Thyroid gland (tissue), 4 donors: Measurements from ENCODE around the gene UQCRC2. TPM values are rescaled to one million over a fixed set of nuclear protein-coding genes. Genes with fewer than 3 reads are reported as not detected.
A peak's percentile ranks its signal among the peaks of the same experiment; 100 is the strongest.
"Not testable (repeated sequence)": the region's sequence is repeated elsewhere in the genome, so short reads cannot be mapped to it uniquely, and the experiment has no call there.

Experiments used
- DNase-seq, 2 donors: peaks; one replicate each; pipeline ENCODE4 v3.0.0-alpha.2; 2019
- H3K27ac ChIP-seq, 3 donors: fragments of 200-600 bp; sonication (generic); 1 replicate in 2 of 3; 2 replicates in 1 of 3; pipeline ENCODE4 v1.5.1; 2016 to 2019; ENCODE audit warnings: mild to moderate bottlenecking in 1 of 3, moderate library complexity in 1 of 3
- H3K27me3 ChIP-seq: fragments of 200-600 bp; sonication (generic); one replicate; pipeline ENCODE4 v1.5.1; 2019
- H3K36me3 ChIP-seq, 2 donors: fragments of 200-600 bp; sonication (generic); one replicate each; pipeline ENCODE4 v1.5.1; 2016 to 2019
- H3K4me1 ChIP-seq, 2 donors: fragments of 200-600 bp; sonication (generic); one replicate each; pipeline ENCODE4 v1.5.1; 2017 to 2019
- H3K4me3 ChIP-seq, 3 donors: fragments of 200-600 bp; sonication (generic); replicated peaks in 1 of 3; 1 replicate in 2 of 3; 2 replicates in 1 of 3; pipeline ENCODE4 v1.5.1; 2016; ENCODE audit warnings: mild to moderate bottlenecking in 1 of 3
- H3K9me3 ChIP-seq: fragments of 200-600 bp; sonication (generic); one replicate; pipeline ENCODE4 v1.5.1; 2017
- POLR2A ChIP-seq, 2 donors: fragments of 450-650 bp; IDR thresholded peaks; one replicate each; pipeline ENCODE4 v1.6.1; 2017; ENCODE audit warnings: antibody characterized with exemption in 2 of 2, mild to moderate bottlenecking in 2 of 2, moderate library complexity in 1 of 2
- WGBS, 2 donors: methylation state at CpG; one replicate each; pipeline ENCODE4 v1.1.5; 2017; 5-methylcytosine and 5-hydroxymethylcytosine counted together
- intact Hi-C: fragments of 100-400 bp; cut with DNase I; formaldehyde crosslinking; loops from one replicate; pipeline ENCODE4 v1.15.1; 2023
- total RNA-seq, 4 donors: library from RNA; depleted of rRNA; stranded (reverse); fragments of >200 nt; gene quantifications; one replicate each; pipeline ENCODE4 v1.2.3, GENCODE V29; 2016
- TF ChIP-seq, protein P1 (sequence below), 6 experiments: fragments of 200-600 bp in 3 of 6; fragments of 450-650 bp in 3 of 6; sonication (generic) in 3 of 6; IDR thresholded peaks; one replicate each; pipeline ENCODE4 v1.5.1; 2016 to 2019; ENCODE audit warnings: antibody characterized with exemption in 6 of 6, mild to moderate bottlenecking in 2 of 6, inconsistent platforms in 1 of 6, moderate library complexity in 1 of 6

Gene UQCRC2
- 100 to 1,000 TPM; 168 to 333 (median 181) TPM for total RNA-seq

DNA sequence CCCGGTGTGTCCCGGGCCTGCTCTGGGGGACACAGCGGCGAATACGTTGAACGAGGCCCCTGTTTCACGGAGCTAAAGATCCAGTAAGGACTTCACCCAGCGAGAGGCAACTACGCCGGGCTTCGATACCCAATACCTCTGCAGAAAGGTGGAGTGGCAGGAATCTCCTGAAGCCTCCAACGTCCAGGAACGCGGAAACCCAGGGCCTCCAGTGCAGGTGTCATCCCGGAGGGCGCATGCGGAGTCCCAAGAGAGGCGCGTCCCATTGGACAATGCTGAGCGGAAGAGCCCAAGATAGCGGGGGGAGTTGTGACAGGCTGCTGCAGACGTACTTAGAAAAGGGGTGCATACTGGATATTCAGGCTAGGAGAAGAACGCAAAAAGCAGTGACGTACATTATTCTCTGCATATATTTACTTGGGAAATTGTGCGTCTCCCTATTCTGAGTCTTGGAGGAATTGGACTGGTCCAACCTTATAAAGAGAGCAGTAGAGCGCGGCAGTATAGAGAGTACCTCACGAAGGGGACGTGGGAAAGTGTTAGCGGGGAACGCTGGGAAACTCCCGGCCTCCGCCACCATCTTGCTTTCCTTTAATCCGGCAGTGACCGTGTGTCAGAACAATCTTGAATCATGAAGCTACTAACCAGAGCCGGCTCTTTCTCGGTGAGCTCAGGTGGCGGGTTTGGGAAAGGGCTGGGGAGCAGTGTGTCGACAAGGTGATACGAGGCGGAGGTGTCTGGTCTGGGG lies at the start of gene UQCRC2:
UQCRC2 (plus strand) TSS at position 569 of the 748 bp plus-strand sequence; CDS start at position 632, 63 bp downstream.
- H3K9me3 ChIP-seq = no peaks in the 10 kb centered on the region
- 0 to 1% methylated on average over 41 of the region's 41 CpGs for WGBS, 2 donors
- H3K36me3 ChIP-seq = peaks cover 5 to 10% of the 10 kb centered on the region in 2 donors
- peak within 1 kb of the TSS; percentile 80 to 99 (median 93) for H3K27ac ChIP-seq
- peak; percentile 92 to 93 for DNase-seq
- H3K4me1 ChIP-seq = peaks cover 19 to 29% of the 10 kb centered on the region in 2 donors
- peak within 1 kb of the TSS; percentile 71 to 76 (median 74) for H3K4me3 ChIP-seq
- TF ChIP-seq, protein P1, sequence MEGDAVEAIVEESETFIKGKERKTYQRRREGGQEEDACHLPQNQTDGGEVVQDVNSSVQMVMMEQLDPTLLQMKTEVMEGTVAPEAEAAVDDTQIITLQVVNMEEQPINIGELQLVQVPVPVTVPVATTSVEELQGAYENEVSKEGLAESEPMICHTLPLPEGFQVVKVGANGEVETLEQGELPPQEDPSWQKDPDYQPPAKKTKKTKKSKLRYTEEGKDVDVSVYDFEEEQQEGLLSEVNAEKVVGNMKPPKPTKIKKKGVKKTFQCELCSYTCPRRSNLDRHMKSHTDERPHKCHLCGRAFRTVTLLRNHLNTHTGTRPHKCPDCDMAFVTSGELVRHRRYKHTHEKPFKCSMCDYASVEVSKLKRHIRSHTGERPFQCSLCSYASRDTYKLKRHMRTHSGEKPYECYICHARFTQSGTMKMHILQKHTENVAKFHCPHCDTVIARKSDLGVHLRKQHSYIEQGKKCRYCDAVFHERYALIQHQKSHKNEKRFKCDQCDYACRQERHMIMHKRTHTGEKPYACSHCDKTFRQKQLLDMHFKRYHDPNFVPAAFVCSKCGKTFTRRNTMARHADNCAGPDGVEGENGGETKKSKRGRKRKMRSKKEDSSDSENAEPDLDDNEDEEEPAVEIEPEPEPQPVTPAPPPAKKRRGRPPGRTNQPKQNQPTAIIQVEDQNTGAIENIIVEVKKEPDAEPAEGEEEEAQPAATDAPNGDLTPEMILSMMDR (IDR thresholded peaks at IDR 0.05) = peak in 1 of 6 experiments; percentile 19
- peak in 1 of 2 donors; percentile 65 for TF ChIP-seq POLR2A (IDR thresholded peaks at IDR 0.05)
- no peaks in the 10 kb centered on the region for H3K27me3 ChIP-seq
- intact Hi-C loops = no loop called here

DNA sequence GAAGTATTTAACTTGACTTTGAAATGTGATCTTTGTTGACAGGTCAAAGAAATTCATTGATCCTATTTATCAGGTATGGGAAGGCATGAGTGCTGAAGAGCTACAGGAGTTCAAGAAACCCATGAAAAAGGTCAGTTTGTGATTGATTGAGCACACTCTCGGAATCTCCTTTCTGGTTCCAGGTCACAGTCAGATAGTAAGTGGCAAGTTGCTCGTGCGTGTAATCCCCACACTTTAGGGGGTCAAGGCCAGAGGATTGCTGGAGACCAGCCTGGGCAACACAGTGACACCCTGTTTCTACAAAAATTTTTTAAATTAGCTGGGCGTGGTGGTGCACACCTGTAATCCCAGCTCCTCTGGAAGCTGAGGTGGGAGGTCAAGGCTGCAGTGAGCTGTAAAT lies 20.5 kb upstream of the UQCRC2 start:
- WGBS, 2 donors = 85 to 100% methylated on average over 1 to 4 of the region's 4 CpGs

GRCh38 chr16:21933316-21933715 lies 19.8 kb upstream of the UQCRC2 start:
- H3K4me3 ChIP-seq, DNase-seq, H3K27me3 ChIP-seq, intact Hi-C loops, H3K36me3 ChIP-seq, H3K9me3 ChIP-seq, H3K4me1 ChIP-seq: not testable (repeated sequence)
- 80 to 88% methylated on average over 4 of the region's 4 CpGs for WGBS, 2 donors
- H3K27ac ChIP-seq = peak overlapping the region in 1 of 3 donors; percentile 38

More for the DNA sequence above, 20.5 kb upstream of the UQCRC2 start:
- intact Hi-C loops, DNase-seq, H3K27ac ChIP-seq, H3K36me3 ChIP-seq, H3K4me3 ChIP-seq, H3K27me3 ChIP-seq, H3K9me3 ChIP-seq, H3K4me1 ChIP-seq: not testable (repeated sequence)

DNA sequence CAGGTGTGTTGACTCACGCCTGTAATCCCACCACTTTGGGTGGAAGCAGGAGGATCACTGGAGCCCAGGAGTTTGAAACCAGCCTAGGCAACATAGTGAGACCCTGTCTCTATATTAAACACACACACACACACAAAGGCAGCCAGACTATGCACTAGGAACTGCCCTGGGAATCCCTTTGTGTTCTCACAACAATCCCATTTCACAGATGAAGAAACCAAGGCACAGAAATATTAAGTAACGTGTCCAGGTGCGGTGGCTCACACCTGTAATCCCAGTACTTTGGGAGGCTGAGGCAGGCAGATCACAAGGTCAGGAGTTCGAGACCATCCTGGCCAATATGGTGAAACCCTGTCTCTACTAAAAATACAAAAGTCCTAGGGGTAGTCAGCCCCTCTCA lies 19.4 kb upstream of the UQCRC2 start:
- H3K36me3 ChIP-seq, H3K27me3 ChIP-seq, H3K4me1 ChIP-seq, H3K9me3 ChIP-seq, H3K4me3 ChIP-seq, DNase-seq, intact Hi-C loops: not testable (repeated sequence)
- 92 to 95% methylated on average over 4 of the region's 4 CpGs for WGBS, 2 donors
- peak overlapping the region in 1 of 3 donors; percentile 38 for H3K27ac ChIP-seq

- H3K4me1 ChIP-seq, H3K4me3 ChIP-seq, DNase-seq, H3K27me3 ChIP-seq, intact Hi-C loops, H3K27ac ChIP-seq, H3K36me3 ChIP-seq, H3K9me3 ChIP-seq: not testable (repeated sequence)
- 72 to 77% methylated on average over 6 of the region's 6 CpGs for WGBS, 2 donors
Measured at GRCh38 chr16:21936216-21936615, 16.9 kb upstream of the UQCRC2 start.

- H3K9me3 ChIP-seq = no peaks in the 10 kb centered on the region
- no peaks in the 10 kb centered on the region for H3K27me3 ChIP-seq
- intact Hi-C loops = no loop called here
- DNase-seq = no peak
- H3K4me1 ChIP-seq = peaks cover 0 to 3% of the 10 kb centered on the region in 2 donors
- no peak overlapping the region for H3K27ac ChIP-seq
- no peak overlapping the region for H3K4me3 ChIP-seq
- H3K36me3 ChIP-seq = no peaks in the 10 kb centered on the region
- TF ChIP-seq, protein P1 (IDR thresholded peaks at IDR 0.05) = no peak
- no peak for TF ChIP-seq POLR2A (IDR thresholded peaks at IDR 0.05)
Measured at GRCh38 chr16:21937336-21937829, 15.8 kb upstream of the UQCRC2 start.

GRCh38 chr16:21940570-21940969 lies 12.6 kb upstream of the UQCRC2 start:
- Histone ChIP-seq H3K4me3 (no peak overlapping the region), H3K27me3 (no peaks in the 10 kb centered on the region), H3K36me3 (no peaks in the 10 kb centered on the region), H3K4me1 (no peaks in the 10 kb centered on the region), H3K27ac (no peak overlapping the region), H3K9me3 (no peaks in the 10 kb centered on the region)
- 93 to 95% methylated on average over 1 of the region's 1 CpG for WGBS, 2 donors
- no peak for TF ChIP-seq POLR2A (IDR thresholded peaks at IDR 0.05)
- TF ChIP-seq, protein P1 (IDR thresholded peaks at IDR 0.05) = no peak
- no peak for DNase-seq
- intact Hi-C loops = no loop called here
